Measurements from ENCODE around the gene RALGPS1.

RALGPS1 gene

GRCh38 chr9:126984969-126985368, 70.4 kb downstream of the RALGPS1 start:
- in situ Hi-C loops (cut with MboI; ENCODE audit: low pct_unique_long_range_greater_than_20kb, low sequenced_read_pairs, unreplicated experiment): no loop called here
- no peak for DNase-seq (ENCODE audit: low spot score)
- TF ChIP-seq CTCF (IDR thresholded peaks at IDR 0.05; ENCODE audit: extremely low read depth, insufficient read depth, missing control alignments): no peak

DNA sequence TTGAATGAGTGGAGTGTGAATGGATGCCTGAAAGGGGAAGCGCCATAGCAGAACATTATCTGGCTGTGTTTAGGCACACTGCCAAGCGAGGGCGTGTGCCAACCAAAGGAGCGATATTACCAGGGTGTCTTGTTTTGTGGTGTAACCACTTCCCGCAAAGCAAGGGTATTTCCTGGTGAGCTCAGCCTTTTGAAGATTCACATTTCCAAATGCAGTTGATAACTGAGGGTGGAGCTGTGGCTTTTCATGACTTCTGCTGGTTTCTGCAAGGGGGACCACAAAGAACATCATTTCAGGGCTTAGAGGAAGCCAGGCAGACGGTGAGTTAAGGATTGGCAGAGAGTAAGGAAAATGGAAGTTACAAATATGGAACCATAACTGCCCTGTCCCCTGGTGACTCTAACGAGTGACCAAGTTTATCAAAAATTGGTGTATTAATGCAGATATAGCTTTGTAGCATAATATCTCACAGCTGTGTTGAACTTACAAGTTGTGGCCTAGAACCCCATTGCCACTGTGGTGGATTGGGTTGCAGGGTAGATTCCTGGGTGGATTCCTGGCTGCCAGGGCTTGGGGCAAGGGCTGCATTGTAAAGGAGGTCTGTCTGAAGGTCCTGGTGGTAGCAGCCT, 71.4 kb downstream of the RALGPS1 start:
- DNase-seq (ENCODE audit: low spot score): peak; percentile 30
- TF ChIP-seq CTCF (IDR thresholded peaks at IDR 0.05; ENCODE audit: extremely low read depth, insufficient read depth, missing control alignments): no peak
- in situ Hi-C loops (cut with MboI; ENCODE audit: low pct_unique_long_range_greater_than_20kb, low sequenced_read_pairs, unreplicated experiment): no loop called here

DNA sequence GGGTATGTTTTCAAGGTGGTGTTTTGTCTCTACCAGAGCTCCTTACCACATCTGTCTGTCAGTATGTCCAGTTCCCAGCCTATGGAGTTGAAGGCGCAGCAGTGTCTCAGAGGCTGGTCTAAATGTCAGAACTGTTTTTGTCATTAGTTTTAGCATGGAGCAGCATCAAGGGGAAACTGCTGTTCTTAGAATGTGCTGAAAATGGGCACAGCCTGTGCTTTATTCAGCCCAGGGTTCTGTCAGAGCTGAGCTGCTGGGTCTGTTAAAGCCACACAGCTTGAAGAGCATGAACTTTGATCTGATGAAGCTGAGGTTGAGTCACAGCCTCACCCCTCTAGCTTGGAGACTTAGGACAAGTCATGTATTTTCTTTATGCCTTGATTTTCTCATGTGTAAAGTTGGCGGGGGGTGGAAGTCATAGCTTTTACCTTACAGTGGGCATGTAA, 71.9 kb downstream of the RALGPS1 start:
- in situ Hi-C loops (cut with MboI; ENCODE audit: low pct_unique_long_range_greater_than_20kb, low sequenced_read_pairs, unreplicated experiment): no loop called here
- DNase-seq (ENCODE audit: low spot score): no peak
- no peak for TF ChIP-seq CTCF (IDR thresholded peaks at IDR 0.05; ENCODE audit: extremely low read depth, insufficient read depth, missing control alignments)

- no peak for DNase-seq (ENCODE audit: low spot score)
- in situ Hi-C loops (cut with MboI; ENCODE audit: low pct_unique_long_range_greater_than_20kb, low sequenced_read_pairs, unreplicated experiment): no loop called here
- TF ChIP-seq CTCF (IDR thresholded peaks at IDR 0.05; ENCODE audit: extremely low read depth, insufficient read depth, missing control alignments): no peak
These were observed 74.3 kb downstream of the RALGPS1 start for GRCh38 chr9:126988857-126989256.

DNA sequence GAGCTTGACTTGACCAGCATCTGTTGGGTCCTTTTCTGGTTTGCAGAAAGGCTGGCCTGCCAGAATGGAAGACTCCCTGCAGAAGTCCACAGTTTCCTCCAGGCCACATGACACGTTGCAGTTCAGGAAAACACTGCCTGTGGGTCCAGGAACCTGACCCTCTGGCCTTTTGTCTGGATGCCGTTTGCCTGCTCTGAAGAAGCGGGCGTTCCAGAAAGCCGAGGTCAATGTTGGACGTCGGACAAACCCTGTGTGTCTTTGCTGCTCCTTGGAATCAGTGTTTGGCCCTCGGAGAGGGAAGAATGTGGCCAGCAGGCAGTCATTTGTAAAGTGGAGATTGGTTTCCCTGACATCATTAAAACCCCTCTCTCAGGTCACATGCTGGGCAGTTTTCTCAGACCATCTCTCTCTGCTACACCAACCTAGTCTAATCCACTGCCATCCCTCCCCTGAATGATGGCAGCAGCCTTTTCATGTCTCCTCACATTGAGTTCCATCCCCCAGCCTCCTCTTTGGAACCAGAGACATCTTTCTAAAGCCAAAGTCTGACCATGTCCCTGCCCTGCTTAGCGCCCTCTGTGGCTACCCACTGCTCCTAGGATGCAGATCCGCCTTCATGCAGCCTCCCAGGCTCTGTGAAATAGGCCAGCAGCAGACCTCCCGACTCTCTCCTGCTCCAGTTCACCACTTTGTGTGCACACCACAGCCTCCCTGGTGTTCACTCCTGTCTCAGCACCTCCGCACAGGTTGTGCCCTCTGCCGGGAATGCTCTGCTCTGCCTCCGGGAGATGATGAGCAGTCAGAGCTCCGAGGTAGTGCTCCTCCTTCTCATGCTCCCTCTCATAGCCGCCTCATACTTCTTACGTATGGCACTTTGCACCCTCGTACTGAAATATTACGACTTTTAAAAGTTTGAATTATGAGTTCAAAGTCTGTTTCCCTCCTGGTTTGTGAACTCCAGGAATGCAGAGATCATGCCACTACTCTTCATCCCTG, 75.6 kb downstream of the RALGPS1 start:
- in situ Hi-C loops (cut with MboI; ENCODE audit: low pct_unique_long_range_greater_than_20kb, low sequenced_read_pairs, unreplicated experiment): no loop called here
- no peak for TF ChIP-seq CTCF (IDR thresholded peaks at IDR 0.05; ENCODE audit: extremely low read depth, insufficient read depth, missing control alignments)
- no peak for DNase-seq (ENCODE audit: low spot score)

DNA sequence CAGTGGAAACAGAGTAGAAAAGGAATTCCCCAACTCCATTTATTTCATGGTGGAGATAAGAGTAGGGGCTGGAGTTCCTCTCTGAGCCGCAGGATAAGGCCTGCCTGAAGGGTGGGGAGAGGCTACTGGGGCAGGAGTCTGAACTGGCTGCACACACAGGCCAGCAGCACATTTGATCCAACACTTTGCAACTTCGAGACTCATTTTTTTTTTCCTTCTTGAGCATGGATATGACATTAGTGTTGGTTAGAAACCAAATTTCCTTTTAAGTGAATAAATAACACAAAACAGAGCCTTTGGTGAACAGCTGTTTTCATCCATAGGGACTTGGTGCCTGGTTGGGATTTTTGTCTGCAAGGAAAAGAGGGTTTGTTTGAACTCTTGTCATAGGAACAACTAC, 76.6 kb downstream of the RALGPS1 start:
- no peak for DNase-seq (ENCODE audit: low spot score)
- in situ Hi-C loops (cut with MboI; ENCODE audit: low pct_unique_long_range_greater_than_20kb, low sequenced_read_pairs, unreplicated experiment): no loop called here
- TF ChIP-seq CTCF (IDR thresholded peaks at IDR 0.05; ENCODE audit: extremely low read depth, insufficient read depth, missing control alignments): no peak
